Stomach smooth muscle (tissue), 2 donors: ENCODE data around the gene NMB.
"Not testable (repeated sequence)": the region's sequence is repeated elsewhere in the genome, so short reads cannot be mapped to it uniquely, and the experiment has no call there.

ENCODE experiments used
- H3K27ac ChIP-seq: one replicate; pipeline ENCODE4 v1.7.0; 2013; ENCODE audit warnings: mild to moderate bottlenecking, low read length, inconsistent platforms
- H3K27me3 ChIP-seq, 2 donors: one replicate each; pipeline ENCODE4 v1.7.0; 2013; ENCODE audit warnings: low read length in 2 of 2; ENCODE audit not compliant: insufficient read depth in 2 of 2, control insufficient read depth in 1 of 2
- H3K36me3 ChIP-seq, 2 donors: one replicate each; pipeline ENCODE4 v1.7.0; 2013; ENCODE audit warnings: low read length in 2 of 2; ENCODE audit not compliant: control insufficient read depth in 2 of 2, insufficient read depth in 2 of 2
- H3K4me1 ChIP-seq: one replicate; pipeline ENCODE4 v1.7.0; 2013; ENCODE audit warnings: low read length; ENCODE audit not compliant: control insufficient read depth, insufficient read depth
- H3K4me3 ChIP-seq, 2 donors: one replicate each; pipeline ENCODE4 v1.7.0; 2013; ENCODE audit warnings: low read length in 2 of 2
- H3K9ac ChIP-seq, 2 donors: one replicate each; pipeline ENCODE4 v1.7.0; 2013; ENCODE audit warnings: low read length in 2 of 2, mild to moderate bottlenecking in 1 of 2
- H3K9me3 ChIP-seq, 2 donors: one replicate each; pipeline ENCODE4 v1.7.0; 2013; ENCODE audit warnings: low read length in 2 of 2; ENCODE audit not compliant: control insufficient read depth in 2 of 2
- donor health status: healthy.
- donor health status: Pancreatic carcinoma.

The NMB gene

DNA sequence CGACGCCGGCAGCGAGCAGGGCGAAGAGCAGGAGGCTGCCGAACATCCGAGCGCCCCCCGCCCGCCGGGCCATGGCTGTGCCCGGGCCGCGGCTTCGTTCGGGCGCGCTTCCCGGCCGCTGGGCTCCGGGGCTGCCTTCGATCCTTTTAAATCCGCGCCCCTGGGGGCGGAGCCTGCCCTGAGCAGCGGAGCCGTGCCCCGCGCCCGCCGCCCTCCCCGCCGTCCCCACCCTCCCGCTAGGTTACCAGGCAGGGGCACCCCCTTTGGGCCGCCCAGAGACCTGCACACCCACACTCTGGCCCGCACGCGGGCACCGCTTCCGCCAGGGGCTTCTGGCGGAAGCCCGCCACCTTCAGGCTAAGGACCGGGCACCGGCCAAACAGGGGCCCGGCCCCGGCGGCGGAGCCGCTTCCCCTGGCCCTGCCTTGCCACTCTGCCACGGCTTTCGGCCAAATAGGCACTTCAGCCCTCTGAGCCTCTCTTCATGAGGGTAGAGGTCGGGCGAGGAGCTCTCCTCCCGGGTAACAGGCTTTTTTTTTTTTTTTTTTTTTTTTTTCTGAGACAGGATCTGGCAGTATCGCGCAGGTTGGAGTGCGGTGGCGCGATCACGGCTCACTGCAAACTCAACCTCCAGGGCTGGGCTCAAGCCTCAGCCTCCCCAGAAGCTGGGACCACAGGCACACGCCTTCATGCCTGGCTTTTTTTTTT, at the start of gene NMB:
Gene NMB, minus strand, starts transcription at position 120 of the 708 bp plus-strand sequence. Its CDS starts 47 bp downstream, at position 73.
- Histone ChIP-seq H3K4me1 (peaks cover 28% of the 10 kb centered on the region), H3K27ac (peak within 1 kb of the TSS; percentile 74), H3K36me3 (no peaks in the 10 kb centered on the region), H3K27me3 (no peaks in the 10 kb centered on the region), H3K9ac (peak within 1 kb of the TSS; percentile 74 to 75), H3K4me3 (peak within 1 kb of the TSS; percentile 65 to 78), H3K9me3 (no peaks in the 10 kb centered on the region)

DNA sequence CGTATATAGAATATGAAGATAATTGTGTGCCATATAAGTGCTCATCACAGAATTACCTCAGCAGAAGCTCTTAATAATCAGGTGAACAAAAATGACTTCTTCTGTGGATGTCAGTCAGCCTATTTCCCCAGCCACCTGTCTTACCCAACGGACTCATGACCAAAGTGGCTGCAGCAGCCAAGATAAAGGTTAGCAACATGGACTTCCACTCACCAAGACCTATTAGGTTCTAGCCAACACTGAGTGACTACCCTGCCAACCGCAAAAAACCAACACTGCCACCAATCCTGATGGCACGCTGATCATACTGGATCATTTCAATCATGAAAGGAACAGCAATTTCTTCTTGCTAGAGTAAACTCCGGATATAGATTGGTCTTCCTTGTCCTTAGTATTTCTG, 45.8 kb upstream of the NMB start:
- Histone ChIP-seq H3K4me3 (no peak overlapping the region), H3K4me1 (peaks cover 13% of the 10 kb centered on the region), H3K27me3 (no peaks in the 10 kb centered on the region), H3K9ac (no peak overlapping the region), H3K36me3 (peaks cover 0 to 3% of the 10 kb centered on the region in 2 donors), H3K27ac (peak overlapping the region; percentile 49), H3K9me3 (no peaks in the 10 kb centered on the region)

- Histone ChIP-seq H3K27ac (peak overlapping the region; percentile 49), H3K9ac (no peak overlapping the region), H3K9me3 (no peaks in the 10 kb centered on the region)
These were observed 45.0 kb upstream of the NMB start for GRCh38 chr15:84702961-84703482.

GRCh38 chr15:84699538-84700191, 41.7 kb upstream of the NMB start:
- Histone ChIP-seq H3K27ac (no peak overlapping the region), H3K4me1 (peaks cover 13% of the 10 kb centered on the region), H3K9ac (no peak overlapping the region), H3K27me3 (no peaks in the 10 kb centered on the region), H3K36me3 (no peaks in the 10 kb centered on the region), H3K9me3 (no peaks in the 10 kb centered on the region), H3K4me3 (no peak overlapping the region)

More at GRCh38 chr15:84702961-84703482, 45.0 kb upstream of the NMB start:
- peaks cover 0 to 3% of the 10 kb centered on the region in 2 donors for H3K36me3 ChIP-seq
- no peaks in the 10 kb centered on the region for H3K27me3 ChIP-seq
- H3K4me3 ChIP-seq, result peak overlapping the region in 1 of 2 donors; percentile 0
- peaks cover 13% of the 10 kb centered on the region for H3K4me1 ChIP-seq

DNA sequence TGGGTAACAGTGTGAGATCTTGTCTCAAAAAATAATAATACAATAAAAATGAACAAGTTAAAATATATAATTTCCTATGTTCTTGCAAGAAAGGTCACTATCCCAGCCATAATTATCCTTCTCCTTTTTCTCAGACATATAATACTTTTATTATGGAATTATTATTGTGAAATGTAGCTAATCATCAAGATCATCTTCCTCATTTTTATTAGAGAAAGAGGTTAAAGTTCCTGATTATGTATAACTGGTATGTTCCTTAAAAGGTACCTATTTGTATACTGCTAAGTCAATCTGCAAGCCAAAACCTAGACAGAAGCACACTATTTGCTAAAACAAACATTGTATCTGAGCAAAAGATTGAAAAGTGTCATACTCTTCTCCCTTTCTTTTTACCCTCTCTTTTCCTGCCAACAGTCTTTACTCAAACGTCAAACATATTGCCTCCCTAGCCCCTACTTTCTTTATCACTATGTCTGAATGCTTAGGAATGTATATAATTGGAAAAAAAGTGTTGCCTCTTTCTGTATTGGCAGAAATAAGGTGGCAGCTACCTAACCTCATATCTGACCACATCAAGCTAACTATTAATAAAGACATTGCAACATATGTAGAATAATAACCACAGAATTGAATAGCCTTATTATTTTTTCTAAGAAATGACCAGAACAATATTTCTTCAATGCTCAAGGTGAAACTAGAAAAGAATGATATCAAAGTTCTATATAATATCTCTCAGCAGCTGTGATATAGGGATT, 39.4 kb upstream of the NMB start:
- Histone ChIP-seq H3K27me3 (no peaks in the 10 kb centered on the region), H3K4me1 (peaks cover 1% of the 10 kb centered on the region), H3K27ac (no peak overlapping the region), H3K9ac (no peak overlapping the region), H3K4me3 (no peak overlapping the region), H3K9me3 (no peaks in the 10 kb centered on the region), H3K36me3 (no peaks in the 10 kb centered on the region)

DNA sequence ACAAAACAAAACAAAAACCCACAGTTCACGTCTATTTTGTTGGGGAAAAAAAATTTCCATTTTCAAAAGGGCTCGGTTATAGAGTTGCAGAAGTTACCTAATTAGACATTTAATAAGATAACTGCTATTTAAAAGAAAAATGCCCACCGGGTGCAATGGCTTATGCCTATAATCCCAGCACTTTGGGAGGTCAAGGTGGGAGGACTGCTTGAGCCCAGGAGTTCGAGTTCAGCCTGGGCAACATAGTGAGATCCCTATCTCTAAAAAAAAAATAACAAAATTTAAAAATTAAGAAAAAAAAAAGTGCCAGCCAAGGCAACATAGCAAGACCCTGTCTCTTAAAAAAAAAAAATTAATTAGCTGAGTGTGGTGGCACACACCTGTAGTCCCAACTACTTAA, 38.8 kb upstream of the NMB start:
- no peak overlapping the region for H3K9ac ChIP-seq
- no peaks in the 10 kb centered on the region for H3K4me1 ChIP-seq
- H3K27me3 ChIP-seq, result no peaks in the 10 kb centered on the region
- H3K9me3 ChIP-seq, result no peaks in the 10 kb centered on the region
- H3K4me3 ChIP-seq, result no peak overlapping the region
- no peaks in the 10 kb centered on the region for H3K36me3 ChIP-seq
- H3K27ac ChIP-seq, result no peak overlapping the region

GRCh38 chr15:84690342-84690741, 32.3 kb upstream of the NMB start:
- H3K27me3 ChIP-seq, result no peaks in the 10 kb centered on the region
- no peaks in the 10 kb centered on the region for H3K4me1 ChIP-seq
- H3K9me3 ChIP-seq, result no peaks in the 10 kb centered on the region
- H3K4me3 ChIP-seq, result no peak overlapping the region
- H3K27ac ChIP-seq, result no peak overlapping the region
- H3K36me3 ChIP-seq, result peaks cover 2 to 8% of the 10 kb centered on the region in 2 donors
- H3K9ac ChIP-seq, result no peak overlapping the region

DNA sequence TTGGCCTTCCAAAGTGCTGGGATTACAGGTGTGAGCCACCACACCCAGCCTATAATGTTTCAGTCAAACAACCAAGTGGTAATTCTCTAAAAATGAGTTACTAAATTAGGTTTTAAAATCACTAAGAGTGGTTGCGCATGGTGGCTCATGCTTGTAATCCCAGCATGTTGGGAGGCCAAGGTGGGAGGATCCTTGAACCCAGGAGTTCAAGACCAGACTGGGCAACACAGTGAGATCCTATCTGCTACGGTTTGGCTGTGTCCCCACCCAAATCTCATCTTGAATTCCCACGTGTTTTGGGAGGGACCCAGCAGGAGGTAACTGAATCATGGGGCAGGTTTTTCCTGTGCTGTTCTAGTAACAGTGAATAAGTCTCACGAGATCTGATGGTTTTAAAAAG, 31.9 kb upstream of the NMB start:
- Histone ChIP-seq H3K4me1 (no peaks in the 10 kb centered on the region), H3K9ac (no peak overlapping the region), H3K4me3 (no peak overlapping the region), H3K36me3 (peaks cover 2 to 8% of the 10 kb centered on the region in 2 donors), H3K27ac (no peak overlapping the region), H3K9me3 (no peaks in the 10 kb centered on the region), H3K27me3 (no peaks in the 10 kb centered on the region)

DNA sequence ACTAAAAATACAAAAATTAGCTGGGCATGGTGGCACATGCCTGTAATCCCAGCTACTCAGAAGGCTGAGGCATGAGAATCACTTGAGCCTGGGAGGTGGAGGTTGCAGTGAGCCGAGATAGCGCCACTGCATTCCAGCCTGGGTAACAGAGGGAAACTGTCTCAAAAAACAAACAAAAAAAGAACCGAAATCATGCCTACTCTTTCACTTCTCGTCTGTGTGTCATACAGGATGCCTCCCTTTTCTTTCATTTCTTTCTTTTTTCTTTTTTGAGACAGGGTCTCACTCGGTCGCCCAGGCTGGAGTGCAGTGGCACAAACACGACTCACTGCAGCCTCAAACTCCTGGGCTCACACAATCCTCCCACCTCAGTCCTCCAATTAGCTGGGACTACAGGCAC, 28.4 kb upstream of the NMB start:
- not testable (repeated sequence) for H3K4me1 ChIP-seq, H3K4me3 ChIP-seq, H3K27me3 ChIP-seq, H3K9ac ChIP-seq, H3K9me3 ChIP-seq, H3K27ac ChIP-seq
- H3K36me3 ChIP-seq, result peaks cover 5 to 14% of the 10 kb centered on the region in 2 donors

- Histone ChIP-seq H3K9ac (no peak overlapping the region), H3K36me3 (peaks cover 10 to 14% of the 10 kb centered on the region in 2 donors), H3K4me1 (no peaks in the 10 kb centered on the region), H3K9me3 (no peaks in the 10 kb centered on the region), H3K27me3 (no peaks in the 10 kb centered on the region), H3K27ac (no peak overlapping the region), H3K4me3 (no peak overlapping the region)
These were observed 27.3 kb upstream of the NMB start for GRCh38 chr15:84685304-84685703.
